ENCODE results near the gene MXD3.
"Not testable (repeated sequence)": the region's sequence is repeated elsewhere in the genome, so short reads cannot be mapped to it uniquely, and the experiment has no call there.

The MXD3 gene

GRCh38 chr5:177320879-177321278 is 9.2 kb upstream of the MXD3 start:
- DNase-seq (ENCODE audit: low read depth in 3 of 3) = no peak

GRCh38 chr5:177319913-177320588 is 8.4 kb upstream of the MXD3 start:
- no peak for DNase-seq (ENCODE audit: low read depth in 3 of 3)

GRCh38 chr5:177317959-177318377 is 6.3 kb upstream of the MXD3 start:
- peak in 2 of 3 experiments; percentile 58 to 64 for DNase-seq (ENCODE audit: low read depth in 3 of 3)

GRCh38 chr5:177316005-177316404 is 4.3 kb upstream of the MXD3 start:
- no peak for DNase-seq (ENCODE audit: low read depth in 3 of 3)

GRCh38 chr5:177315411-177315810 is 3.7 kb upstream of the MXD3 start:
- no peak for DNase-seq (ENCODE audit: low read depth in 3 of 3)

GRCh38 chr5:177314376-177315342 is 3.0 kb upstream of the MXD3 start:
- no peak for DNase-seq (ENCODE audit: low read depth in 3 of 3)

GRCh38 chr5:177313561-177314259 is 2.0 kb upstream of the MXD3 start:
- no peak for DNase-seq (ENCODE audit: low read depth in 3 of 3)

GRCh38 chr5:177312649-177313181 is 1.0 kb upstream of the MXD3 start:
- no peak for DNase-seq (ENCODE audit: low read depth in 3 of 3)

- no peak for DNase-seq (ENCODE audit: low read depth in 3 of 3)
Observed at GRCh38 chr5:177311392-177311722, 341 bp downstream of the MXD3 start.

- no peak for DNase-seq (ENCODE audit: low read depth in 3 of 3)
Observed at GRCh38 chr5:177310757-177311391, 824 bp downstream of the MXD3 start.

GRCh38 chr5:177310332-177310731 is 1.4 kb downstream of the MXD3 start:
- no peak for DNase-seq (ENCODE audit: low read depth in 3 of 3)

GRCh38 chr5:177309351-177310191 is 2.1 kb downstream of the MXD3 start:
- DNase-seq (ENCODE audit: low read depth in 3 of 3) = peak in 2 of 3 experiments; percentile 49 to 53

GRCh38 chr5:177308740-177309139 is 3.0 kb downstream of the MXD3 start:
- no peak for DNase-seq (ENCODE audit: low read depth in 3 of 3)

- no peak for DNase-seq (ENCODE audit: low read depth in 3 of 3)
Observed at GRCh38 chr5:177307544-177308363, 3.9 kb downstream of the MXD3 start.

- no peak for DNase-seq (ENCODE audit: low read depth in 3 of 3)
Observed at GRCh38 chr5:177306674-177307543, 4.8 kb downstream of the MXD3 start.

GRCh38 chr5:177306103-177306640 is 5.5 kb downstream of the MXD3 start:
- not testable (repeated sequence) for DNase-seq (ENCODE audit: low read depth in 3 of 3)

- DNase-seq (ENCODE audit: low read depth in 3 of 3) = no peak
Observed at GRCh38 chr5:177304392-177305119, 7.1 kb downstream of the MXD3 start.

GRCh38 chr5:177303925-177304391 is 7.7 kb downstream of the MXD3 start:
- DNase-seq (ENCODE audit: low read depth in 3 of 3) = no peak
